GM21717 (cell line): ENCODE results near the gene DNAJB14.

Experiments used
- ATAC-seq: cut with Tn5 transposase; IDR thresholded peaks from one replicate; pipeline ENCODE4 v1.9.1; 2021; ENCODE audit warnings: mild to moderate bottlenecking, moderate library complexity; ENCODE audit not compliant: unreplicated experiment

The DNAJB14 gene

GRCh38 chr4:99945718-99946355, 581 bp downstream of the DNAJB14 start:
- peak; percentile 1 for ATAC-seq

- no peak for ATAC-seq
Measured at GRCh38 chr4:99943904-99944437, 2.4 kb downstream of the DNAJB14 start.

GRCh38 chr4:99938243-99938753, 8.1 kb downstream of the DNAJB14 start:
- ATAC-seq = no peak

GRCh38 chr4:99934891-99935290, 11.5 kb downstream of the DNAJB14 start:
- no peak for ATAC-seq

GRCh38 chr4:99927566-99927965, 18.9 kb downstream of the DNAJB14 start:
- no peak for ATAC-seq

GRCh38 chr4:99921174-99921573, 25.2 kb downstream of the DNAJB14 start:
- ATAC-seq = no peak

GRCh38 chr4:99918656-99919055, 27.8 kb downstream of the DNAJB14 start:
- no peak for ATAC-seq

GRCh38 chr4:99917575-99917974, 28.8 kb downstream of the DNAJB14 start:
- no peak for ATAC-seq

- no peak for ATAC-seq
Measured at GRCh38 chr4:99915449-99915848, 31.0 kb downstream of the DNAJB14 start.

GRCh38 chr4:99894998-99895397, 51.4 kb downstream of the DNAJB14 start:
- ATAC-seq = no peak

GRCh38 chr4:99894161-99894997, 52.0 kb downstream of the DNAJB14 start, which contains the start of gene LAMTOR3:
LAMTOR3 (minus strand) TSS chr4:99894427; CDS start chr4:99893963, 464 bp downstream.
- peak; percentile 99 for ATAC-seq

- ATAC-seq = no peak
Measured at GRCh38 chr4:99893839-99894160, 52.6 kb downstream of the DNAJB14 start.

GRCh38 chr4:99893029-99893428, 53.4 kb downstream of the DNAJB14 start:
- ATAC-seq = no peak

- no peak for ATAC-seq
Measured at GRCh38 chr4:99891351-99891750, 55.1 kb downstream of the DNAJB14 start.

GRCh38 chr4:99887837-99888236, 58.6 kb downstream of the DNAJB14 start:
- ATAC-seq = no peak

- no peak for ATAC-seq
Measured at GRCh38 chr4:99886146-99886545, 60.3 kb downstream of the DNAJB14 start.

- ATAC-seq = no peak
Measured at GRCh38 chr4:99885687-99886086, 60.7 kb downstream of the DNAJB14 start.

GRCh38 chr4:99885063-99885664, 61.3 kb downstream of the DNAJB14 start:
- ATAC-seq = no peak

GRCh38 chr4:99879458-99879857, 67.0 kb downstream of the DNAJB14 start:
- ATAC-seq = no peak

GRCh38 chr4:99878604-99879003, 67.8 kb downstream of the DNAJB14 start:
- no peak for ATAC-seq

GRCh38 chr4:99876946-99877345, 69.5 kb downstream of the DNAJB14 start:
- ATAC-seq = no peak
